ENCODE measurements around the gene FYCO1.

The FYCO1 gene

DNA sequence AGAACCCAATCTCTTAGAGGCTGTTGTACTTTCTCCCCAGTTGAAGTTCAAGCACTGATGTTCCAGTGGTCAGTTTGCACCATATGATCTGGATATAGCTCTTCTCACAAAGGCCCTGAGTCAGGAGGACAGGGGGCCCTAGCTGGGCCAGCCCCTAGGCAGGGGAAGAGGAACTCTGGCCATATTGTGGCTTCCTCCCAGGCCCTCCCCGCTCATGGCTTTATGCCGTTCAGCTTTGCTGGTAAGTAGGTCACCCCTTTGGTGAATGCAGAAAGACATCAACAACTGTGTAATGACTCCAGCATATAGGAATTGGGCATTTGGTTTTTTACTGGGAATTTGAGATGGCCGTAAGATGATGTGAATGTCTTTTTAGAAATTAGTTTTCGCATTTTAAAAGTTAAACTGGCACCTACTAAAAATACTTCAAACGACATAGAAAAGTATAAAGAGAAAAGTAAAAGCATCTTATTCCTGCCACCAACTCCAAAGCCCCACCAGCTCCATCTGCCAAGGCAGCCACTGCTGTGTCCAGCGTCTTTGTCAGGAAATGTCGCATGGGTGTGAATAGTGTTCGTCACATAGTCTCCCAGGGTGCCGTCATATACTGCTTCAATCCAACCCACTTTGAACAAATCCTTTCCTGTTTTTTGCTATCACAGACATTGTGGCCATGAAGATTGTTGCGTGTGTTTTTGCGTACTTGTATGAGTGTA is 84.0 kb downstream of the FYCO1 start:
- FAIRE-seq: no peak

- no peak for FAIRE-seq
These were observed 84.7 kb downstream of the FYCO1 start for GRCh38 chr3:45910892-45911291.

- no peak for FAIRE-seq
These were observed 86.1 kb downstream of the FYCO1 start for GRCh38 chr3:45909542-45909941.

- FAIRE-seq: no peak
These were observed 86.9 kb downstream of the FYCO1 start for GRCh38 chr3:45908761-45909160.

DNA sequence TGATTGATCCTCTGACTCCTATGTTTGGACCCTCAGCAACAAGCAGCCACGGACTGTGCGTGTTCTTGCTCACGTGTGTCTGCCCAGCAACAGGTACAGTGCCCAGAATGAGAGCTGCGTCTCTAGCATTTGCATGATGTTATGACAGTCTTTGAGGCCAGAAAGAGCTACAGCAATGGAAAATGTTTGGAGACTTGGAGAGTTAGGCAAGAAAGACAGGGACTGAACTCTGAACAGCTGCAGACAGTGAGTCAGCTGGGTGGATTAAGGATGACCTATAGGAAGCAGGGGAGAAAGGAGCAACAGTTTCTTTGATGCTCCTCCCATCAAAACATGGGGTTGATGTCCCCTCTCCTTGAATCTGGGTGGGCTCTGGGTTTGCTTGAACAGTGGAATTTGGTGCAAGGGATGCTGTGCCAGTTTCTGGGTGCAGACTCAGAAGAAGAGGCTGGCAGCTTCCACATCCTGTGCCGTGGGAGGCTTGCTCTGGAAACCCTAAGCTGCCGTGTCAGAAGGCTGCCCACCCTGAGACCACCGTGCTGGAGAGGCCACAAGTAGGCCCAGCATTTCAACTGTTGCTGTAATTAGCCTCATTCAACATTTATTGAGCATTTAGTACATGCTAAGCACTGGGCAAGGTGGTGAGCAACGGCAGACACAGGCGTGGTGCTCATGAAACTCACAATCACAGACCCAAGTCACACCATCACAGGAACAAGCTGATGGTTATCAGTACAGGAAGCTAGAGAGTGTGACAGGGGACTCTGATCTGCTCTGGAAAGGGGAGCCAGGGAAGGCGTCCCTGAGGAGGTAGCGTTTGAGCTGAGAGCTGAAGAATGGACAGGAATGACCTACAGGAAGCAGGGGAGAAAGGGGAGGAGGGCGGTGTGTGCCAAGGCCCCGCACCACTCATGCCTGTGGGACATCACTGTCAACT is 87.6 kb downstream of the FYCO1 start:
- FAIRE-seq: no peak

GRCh38 chr3:45906681-45907407 is 88.8 kb downstream of the FYCO1 start:
- FAIRE-seq: no peak

DNA sequence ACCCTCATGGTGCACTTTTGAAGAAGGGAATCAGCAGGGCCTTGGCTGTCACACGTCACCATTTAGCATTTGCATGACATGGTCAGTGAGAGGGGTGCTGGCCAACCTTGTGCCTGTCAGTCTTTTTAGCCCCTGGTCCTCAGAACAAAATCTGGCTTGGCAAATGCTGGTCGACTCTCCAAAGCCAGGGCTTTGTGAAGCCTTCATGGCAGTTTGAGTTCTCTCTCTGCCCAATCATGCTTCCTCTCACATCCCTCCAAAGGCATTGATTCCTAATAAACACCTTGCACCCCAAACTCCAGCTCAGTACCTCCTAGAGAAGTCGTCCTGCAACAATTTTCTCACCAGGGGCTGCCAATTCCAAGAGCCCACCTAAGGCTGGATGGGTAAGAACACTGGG is 89.9 kb downstream of the FYCO1 start:
- FAIRE-seq: no peak

DNA sequence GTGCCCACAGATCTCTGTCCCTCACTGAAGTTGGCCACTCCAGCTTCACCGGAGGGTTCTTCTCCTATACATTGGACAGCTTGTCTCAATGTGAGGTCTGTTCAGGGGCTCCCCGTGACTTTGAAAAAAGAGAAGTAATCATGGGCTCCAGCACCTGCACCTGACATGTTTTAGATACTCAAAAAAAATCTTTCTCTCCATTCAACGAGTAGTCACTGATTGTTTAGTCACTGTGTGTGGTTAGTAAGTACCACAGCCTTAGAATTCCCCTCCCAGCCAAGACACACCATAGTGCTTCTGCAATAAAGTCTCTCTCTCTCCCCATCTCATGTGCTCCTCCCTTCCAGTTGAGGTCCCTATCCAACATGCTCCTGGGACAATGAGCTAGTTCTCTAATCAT is 90.7 kb downstream of the FYCO1 start:
- FAIRE-seq: no peak

DNA sequence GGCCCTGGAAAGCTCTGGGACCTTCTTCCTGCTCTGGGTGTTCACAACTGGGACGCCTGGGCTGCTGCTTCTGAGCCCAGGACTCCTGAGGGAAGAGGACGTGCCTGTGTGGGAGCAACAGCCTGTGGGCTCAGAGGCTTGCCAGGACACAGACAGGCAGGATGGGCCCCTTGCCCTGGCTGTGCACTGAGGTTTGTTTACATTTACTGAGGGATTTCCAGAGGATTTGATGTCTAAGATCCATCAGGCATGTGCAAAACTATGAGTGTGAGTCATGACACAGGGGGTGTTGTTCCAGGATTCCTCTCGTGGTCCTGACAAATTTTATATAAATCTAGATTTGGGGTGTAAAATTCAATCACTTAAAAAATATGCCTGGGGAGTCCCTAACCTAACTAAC is 98.7 kb downstream of the FYCO1 start:
- FAIRE-seq: no peak

DNA sequence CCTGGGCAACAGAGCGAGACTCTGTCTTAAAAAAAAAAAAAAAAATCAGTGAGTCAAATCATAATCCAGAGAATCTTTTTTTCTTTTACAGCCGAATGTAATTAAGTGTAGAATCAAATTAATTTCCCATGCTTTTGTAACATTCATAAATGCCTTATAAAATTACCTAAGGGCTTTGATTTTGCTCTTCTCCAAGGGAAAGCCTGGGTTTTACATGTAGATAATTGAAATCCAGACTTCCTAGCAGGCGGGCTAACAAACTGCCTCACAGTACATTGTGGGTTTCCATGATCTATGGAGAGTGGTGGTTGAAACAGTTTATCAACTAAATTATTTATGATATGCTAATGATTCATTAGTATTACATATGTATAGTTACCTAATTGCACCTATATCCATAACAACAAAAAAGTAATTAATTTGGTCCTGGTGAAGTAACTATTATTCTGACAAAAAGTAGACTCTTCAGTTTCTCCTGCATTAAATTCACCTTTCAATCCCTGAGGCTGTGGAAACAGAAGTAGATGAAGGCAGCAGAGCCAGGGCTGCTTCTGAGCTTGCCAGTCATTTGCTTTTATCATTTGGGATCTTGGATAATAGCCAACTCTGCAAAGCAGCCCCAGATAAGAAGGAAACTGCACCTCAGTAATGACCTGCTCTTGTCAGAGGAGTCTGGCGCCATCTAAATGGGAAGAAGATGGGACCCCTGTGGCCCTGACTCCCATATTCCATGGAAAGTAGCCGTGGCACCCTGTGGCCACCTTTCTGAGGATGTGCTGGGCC is 99.7 kb downstream of the FYCO1 start:
- no peak for FAIRE-seq

DNA sequence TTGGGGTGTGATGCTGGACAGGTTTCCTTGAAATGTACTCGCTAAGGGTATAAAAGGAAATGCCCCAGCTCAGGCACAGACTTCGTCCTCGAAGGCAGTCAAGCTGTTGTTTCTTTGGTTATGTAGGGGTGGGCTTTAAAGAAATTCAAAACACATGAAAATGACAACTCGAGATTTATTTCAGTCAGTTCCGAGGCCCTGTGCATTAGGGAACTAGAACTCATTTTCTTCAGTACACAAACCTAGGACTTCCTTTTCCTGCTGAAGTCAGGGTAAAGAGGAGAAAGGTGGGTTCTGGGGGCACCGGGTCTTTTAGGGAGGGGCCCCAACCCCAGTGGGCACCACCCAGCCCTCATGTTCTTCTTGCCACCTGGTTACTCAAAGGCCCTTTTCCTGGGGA is 101.6 kb downstream of the FYCO1 start:
- no peak for FAIRE-seq

- FAIRE-seq: no peak
These were observed 103.5 kb downstream of the FYCO1 start for GRCh38 chr3:45892161-45892560.

DNA sequence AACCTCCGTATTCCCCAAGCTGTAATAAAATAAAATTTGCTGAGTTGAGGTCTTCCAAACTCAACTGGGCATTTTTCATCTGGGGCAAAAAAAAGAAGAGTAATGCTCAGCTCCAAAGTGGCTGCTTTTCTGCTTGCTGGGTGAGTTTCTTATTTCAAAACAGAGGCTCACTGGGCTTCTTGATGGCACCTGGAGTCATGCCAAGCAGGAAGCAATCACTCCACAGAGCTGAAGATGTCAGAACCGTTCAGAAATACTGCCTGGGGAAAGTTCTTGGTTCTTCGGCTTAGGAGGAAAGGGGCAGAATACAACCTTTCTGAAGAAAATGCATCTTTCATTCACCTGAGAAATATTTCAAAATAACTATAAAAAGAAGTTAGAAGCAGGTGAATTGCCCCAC is 105.2 kb downstream of the FYCO1 start:
- FAIRE-seq: no peak

DNA sequence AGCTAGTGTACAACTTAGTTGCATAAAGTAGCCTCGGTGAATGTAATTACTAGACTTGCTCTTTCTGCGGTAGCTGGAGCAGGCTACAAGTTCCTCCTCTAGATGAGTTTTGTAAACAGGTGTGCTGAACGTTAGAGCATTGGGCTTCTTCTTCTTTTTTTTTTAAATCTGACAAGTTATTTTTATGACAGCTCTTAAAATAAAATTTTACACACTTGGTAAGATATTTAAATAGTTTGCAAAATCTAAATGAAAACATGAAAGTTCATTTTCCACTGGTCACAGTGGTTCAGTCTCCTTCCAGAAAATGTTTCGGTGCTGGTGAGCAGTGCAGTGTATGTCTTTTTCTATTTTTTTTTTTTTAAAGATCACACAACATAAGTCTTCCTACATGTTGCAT is 106.3 kb downstream of the FYCO1 start:
- FAIRE-seq: no peak

GRCh38 chr3:45887759-45888511 is 107.7 kb downstream of the FYCO1 start:
- FAIRE-seq: no peak

DNA sequence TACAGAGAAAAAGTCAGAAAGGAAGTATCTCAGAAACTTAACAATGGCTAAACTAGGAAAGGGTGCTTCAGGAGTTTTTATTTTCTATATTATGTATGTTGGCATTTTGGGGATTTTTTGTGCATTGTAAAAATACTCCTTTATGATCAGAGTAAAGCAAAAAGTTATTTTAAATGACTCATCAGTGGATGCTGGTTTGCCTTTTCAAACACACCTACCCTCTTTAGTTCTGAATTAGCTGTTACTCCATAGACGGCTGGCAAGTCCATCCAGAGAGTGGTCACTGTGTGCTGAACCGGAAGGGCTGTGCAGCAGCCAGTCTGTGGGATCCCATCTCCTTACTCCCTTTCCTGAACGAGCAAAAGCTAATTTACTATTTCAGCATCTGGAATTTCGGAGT is 108.3 kb downstream of the FYCO1 start:
- no peak for FAIRE-seq

GRCh38 chr3:45885979-45886705 is 109.5 kb downstream of the FYCO1 start, which contains the start of gene CCR9:
Gene CCR9 (plus strand): TSS chr3:45886543. CDS start chr3:45894934, 8,391 bp downstream.
- no peak for FAIRE-seq

GRCh38 chr3:45884368-45885201 is 111.0 kb downstream of the FYCO1 start:
- FAIRE-seq: no peak

- no peak for FAIRE-seq
These were observed 114.3 kb downstream of the FYCO1 start for GRCh38 chr3:45881078-45882022.
